Hepatocyte (in vitro differentiated cells): ENCODE data around the gene ADAMTS14.

ENCODE experiments used
- EZH2 ChIP-seq: fragments of 200-600 bp; sonication (generic); IDR thresholded peaks from 2 replicates; pipeline ENCODE4 v1.6.1; 2016; ENCODE audit warnings: antibody characterized with exemption, mild to moderate bottlenecking, borderline replicate concordance
- EZH2phosphoT487 ChIP-seq: fragments of 200-600 bp; sonication (generic); IDR thresholded peaks from one replicate; pipeline ENCODE4 v1.6.1; 2018; ENCODE audit warnings: antibody characterized with exemption, mild to moderate bottlenecking, low read depth, moderate library complexity; ENCODE audit not compliant: unreplicated experiment, severe bottlenecking
- TF ChIP-seq, protein P1 (sequence below): fragments of 200-600 bp; sonication (generic); IDR thresholded peaks from 2 replicates; pipeline ENCODE4 v1.5.1; 2016; ENCODE audit warnings: antibody characterized with exemption, mild to moderate bottlenecking; ENCODE audit not compliant: poor library complexity

DNA sequence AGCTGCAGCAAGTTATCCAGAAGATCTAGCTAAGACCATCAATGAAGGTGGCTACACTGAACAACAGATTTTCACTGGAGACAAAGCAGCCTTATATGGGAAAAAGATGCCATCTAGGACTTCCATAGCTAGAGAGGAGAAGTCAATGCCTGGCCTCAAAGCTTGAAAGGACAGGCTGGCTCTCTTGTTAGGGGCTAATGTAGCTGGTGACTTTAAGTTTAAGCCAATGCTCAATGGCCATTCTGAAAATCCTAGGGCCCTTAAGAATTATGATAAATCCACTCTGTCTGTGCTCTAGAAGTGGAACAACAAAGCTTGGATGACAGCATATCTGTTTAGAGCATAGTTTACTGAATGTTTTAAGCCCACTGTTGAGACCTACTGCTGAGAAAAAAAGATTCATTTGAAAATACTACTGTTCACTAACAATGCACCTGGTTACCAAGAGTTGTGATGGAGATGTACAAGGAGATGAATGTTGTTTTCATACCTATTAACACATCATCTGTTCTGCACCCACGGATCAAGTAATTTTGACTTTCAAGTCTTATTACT is 13.6 kb upstream of the ADAMTS14 start:
- TF ChIP-seq, protein P1, sequence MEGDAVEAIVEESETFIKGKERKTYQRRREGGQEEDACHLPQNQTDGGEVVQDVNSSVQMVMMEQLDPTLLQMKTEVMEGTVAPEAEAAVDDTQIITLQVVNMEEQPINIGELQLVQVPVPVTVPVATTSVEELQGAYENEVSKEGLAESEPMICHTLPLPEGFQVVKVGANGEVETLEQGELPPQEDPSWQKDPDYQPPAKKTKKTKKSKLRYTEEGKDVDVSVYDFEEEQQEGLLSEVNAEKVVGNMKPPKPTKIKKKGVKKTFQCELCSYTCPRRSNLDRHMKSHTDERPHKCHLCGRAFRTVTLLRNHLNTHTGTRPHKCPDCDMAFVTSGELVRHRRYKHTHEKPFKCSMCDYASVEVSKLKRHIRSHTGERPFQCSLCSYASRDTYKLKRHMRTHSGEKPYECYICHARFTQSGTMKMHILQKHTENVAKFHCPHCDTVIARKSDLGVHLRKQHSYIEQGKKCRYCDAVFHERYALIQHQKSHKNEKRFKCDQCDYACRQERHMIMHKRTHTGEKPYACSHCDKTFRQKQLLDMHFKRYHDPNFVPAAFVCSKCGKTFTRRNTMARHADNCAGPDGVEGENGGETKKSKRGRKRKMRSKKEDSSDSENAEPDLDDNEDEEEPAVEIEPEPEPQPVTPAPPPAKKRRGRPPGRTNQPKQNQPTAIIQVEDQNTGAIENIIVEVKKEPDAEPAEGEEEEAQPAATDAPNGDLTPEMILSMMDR = no peak
- no peak for TF ChIP-seq EZH2
- TF ChIP-seq EZH2phosphoT487 = no peak
